Osteocyte (in vitro differentiated cells): ENCODE measurements around the gene THOC1. TPM values are rescaled to one million over a fixed set of nuclear protein-coding genes. Genes with fewer than 3 reads are reported as not detected.

Experiments used
- DNase-seq: peaks from one replicate; pipeline ENCODE4 v3.0.0; 2021; ENCODE audit warnings: mixed read lengths; ENCODE audit not compliant: unreplicated experiment; ENCODE audit errors: extremely low spot score
- H3K27ac Mint-ChIP-seq: one replicate; pipeline ENCODE4 v1.8.0; 2021; ENCODE audit warnings: mild to moderate bottlenecking, mixed read lengths; ENCODE audit not compliant: unreplicated experiment
- H3K27me3 Mint-ChIP-seq: one replicate; pipeline ENCODE4 v1.8.0; 2021; ENCODE audit warnings: mixed read lengths; ENCODE audit not compliant: unreplicated experiment
- H3K36me3 Mint-ChIP-seq: one replicate; pipeline ENCODE4 v1.8.0; 2021; ENCODE audit warnings: mixed read lengths; ENCODE audit not compliant: unreplicated experiment
- H3K4me1 Mint-ChIP-seq: one replicate; pipeline ENCODE4 v1.8.0; 2021; ENCODE audit warnings: mixed read lengths; ENCODE audit not compliant: unreplicated experiment
- H3K4me3 Mint-ChIP-seq: one replicate; pipeline ENCODE4 v1.8.0; 2021; ENCODE audit warnings: mild to moderate bottlenecking, moderate library complexity, mixed read lengths; ENCODE audit not compliant: unreplicated experiment
- H3K9me3 Mint-ChIP-seq: one replicate; pipeline ENCODE4 v1.8.0; 2021; ENCODE audit warnings: mixed read lengths; ENCODE audit not compliant: unreplicated experiment
- CTCF ChIP-seq: fragments of 200-600 bp; sonication (generic); IDR thresholded peaks from 2 replicates; pipeline ENCODE4 v1.5.0; 2021; ENCODE audit warnings: antibody characterized with exemption, mild to moderate bottlenecking, moderate library complexity
- total RNA-seq: library from RNA; stranded (reverse); gene quantifications from 2 replicates; pipeline ENCODE4 v1.2.1, GENCODE V29; 2021

Gene THOC1
- total RNA-seq, 1 donor from 2014 or later: 39.7 TPM

GRCh38 chr18:225745-226144 lies 42.1 kb downstream of the THOC1 start:
- Mint-ChIP-seq H3K27me3 (no peaks in the 10 kb centered on the region), H3K9me3 (peaks cover 4% of the 10 kb centered on the region), H3K4me3 (no peak overlapping the region), H3K36me3 (peaks cover 41% of the 10 kb centered on the region), H3K4me1 (no peaks in the 10 kb centered on the region), H3K27ac (no peak overlapping the region)
- no peak for TF ChIP-seq CTCF
- DNase-seq: no peak

- DNase-seq: no peak
- Mint-ChIP-seq H3K27me3 (no peaks in the 10 kb centered on the region), H3K36me3 (peaks cover 54% of the 10 kb centered on the region), H3K4me3 (no peak overlapping the region), H3K4me1 (no peaks in the 10 kb centered on the region), H3K9me3 (no peaks in the 10 kb centered on the region), H3K27ac (no peak overlapping the region)
- TF ChIP-seq CTCF: no peak
Observed at GRCh38 chr18:220708-221107, 47.1 kb downstream of the THOC1 start.

GRCh38 chr18:217532-218336 lies 50.1 kb downstream of the THOC1 start:
- H3K36me3 Mint-ChIP-seq: peaks cover 53% of the 10 kb centered on the region
- no peaks in the 10 kb centered on the region for H3K27me3 Mint-ChIP-seq
- no peak for TF ChIP-seq CTCF
- no peak for DNase-seq
- no peak overlapping the region for H3K4me3 Mint-ChIP-seq
- no peak overlapping the region for H3K27ac Mint-ChIP-seq
- H3K9me3 Mint-ChIP-seq: no peaks in the 10 kb centered on the region
- H3K4me1 Mint-ChIP-seq: no peaks in the 10 kb centered on the region

- DNase-seq: no peak
- Mint-ChIP-seq H3K27ac (no peak overlapping the region), H3K4me3 (no peak overlapping the region), H3K27me3 (no peaks in the 10 kb centered on the region), H3K9me3 (no peaks in the 10 kb centered on the region), H3K4me1 (no peaks in the 10 kb centered on the region), H3K36me3 (peaks cover 61% of the 10 kb centered on the region)
- no peak for TF ChIP-seq CTCF
Observed at GRCh38 chr18:215448-216010, 52.3 kb downstream of the THOC1 start.

- H3K27me3 Mint-ChIP-seq: no peaks in the 10 kb centered on the region
- H3K36me3 Mint-ChIP-seq: peaks cover 68% of the 10 kb centered on the region
- peaks cover 4% of the 10 kb centered on the region for H3K4me1 Mint-ChIP-seq
- TF ChIP-seq CTCF: no peak
- no peak for DNase-seq
- no peak overlapping the region for H3K27ac Mint-ChIP-seq
- H3K9me3 Mint-ChIP-seq: no peaks in the 10 kb centered on the region
- no peak overlapping the region for H3K4me3 Mint-ChIP-seq
Observed at GRCh38 chr18:213966-214365, 53.9 kb downstream of the THOC1 start.
